ENCODE results near the gene YPEL4. TPM values are rescaled to one million over a fixed set of nuclear protein-coding genes. Genes with fewer than 3 reads are reported as not detected.
"Not testable (repeated sequence)": the region's sequence is repeated elsewhere in the genome, so short reads cannot be mapped to it uniquely, and the experiment has no call there.

Gene YPEL4
- total RNA-seq, 5 donors from 2014 or later (not counting 1 experiment from before 2014, with no cell fraction given): 1.8 to 13.5 (median 11.1) TPM

DNA sequence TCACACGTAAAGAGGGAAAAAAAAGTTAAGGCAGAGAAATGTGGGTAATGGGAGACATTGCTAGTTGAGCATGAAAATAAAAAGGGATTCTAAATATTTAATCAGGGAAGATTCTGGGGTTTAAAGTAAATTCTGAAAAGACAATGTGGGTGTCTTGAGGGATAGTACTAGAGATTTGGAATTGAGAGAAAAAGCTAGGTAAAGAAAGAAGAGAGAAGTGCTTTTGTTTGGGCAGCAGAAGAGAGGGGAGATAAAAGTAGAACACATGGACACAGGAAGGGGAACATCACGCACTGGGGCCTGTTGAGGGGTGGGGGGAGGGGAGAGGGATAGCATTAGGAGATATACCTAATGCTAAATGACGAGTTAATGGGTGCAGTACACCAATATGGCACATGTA, 3.5 kb upstream of the YPEL4 start:
- 83% methylated on average over 2 of the region's 3 CpGs for WGBS (ENCODE audit: insufficient coverage)
- Histone ChIP-seq H3K4me3 (ENCODE audit: control insufficient read depth in 1 of 2, extremely low read depth in 1 of 2, low read length in 1 of 2) (no peak overlapping the region), H3K4me1 (ENCODE audit: control insufficient read depth in 1 of 2, extremely low read depth in 1 of 2, insufficient read depth in 2 of 2, low read length in 2 of 2) (peaks cover 19 to 37% of the 10 kb centered on the region in 2 experiments), H3K27ac (ENCODE audit: low read length) (no peak overlapping the region), H3K36me3 (ENCODE audit: control insufficient read depth in 2 of 2, extremely low read depth in 1 of 2, insufficient read depth in 1 of 2, low read length in 1 of 2) (no peaks in the 10 kb centered on the region), H3K27me3 (replicated peaks in 1 of 2; ENCODE audit: control insufficient read depth in 2 of 2, extremely low read depth in 1 of 2, insufficient read depth in 2 of 2, low read length in 1 of 2) (peaks cover 7 to 17% of the 10 kb centered on the region in 2 experiments), H3K9me3 (no peaks in the 10 kb centered on the region)
- ChIA-PET CTCF (interaction anchor here in 1 of 2 donors (1.9 to 2.5 kb wide), 2 partner anchors 9 to 12 kb away, joined by 6 read pairs; no protein-coding TSS in a partner anchor), POLR2A (no interaction called here)
- ATAC-seq (replicated peaks in 1 of 4): no peak
- Mint-ChIP-seq H3K27me3 (peaks cover 4 to 13% of the 10 kb centered on the region in 2 donors), H3K36me3 (peaks cover under 1% of the 10 kb centered on the region), H3K4me1 (peaks cover 45 to 55% (median 46%) of the 10 kb centered on the region in 3 donors), H3K4me3 (peak overlapping the region in 1 of 3 donors; percentile 64), H3K27ac (peak overlapping the region; percentile 9 to 44), H3K9me3 (no peaks in the 10 kb centered on the region)
- DNase-seq: no peak

DNA sequence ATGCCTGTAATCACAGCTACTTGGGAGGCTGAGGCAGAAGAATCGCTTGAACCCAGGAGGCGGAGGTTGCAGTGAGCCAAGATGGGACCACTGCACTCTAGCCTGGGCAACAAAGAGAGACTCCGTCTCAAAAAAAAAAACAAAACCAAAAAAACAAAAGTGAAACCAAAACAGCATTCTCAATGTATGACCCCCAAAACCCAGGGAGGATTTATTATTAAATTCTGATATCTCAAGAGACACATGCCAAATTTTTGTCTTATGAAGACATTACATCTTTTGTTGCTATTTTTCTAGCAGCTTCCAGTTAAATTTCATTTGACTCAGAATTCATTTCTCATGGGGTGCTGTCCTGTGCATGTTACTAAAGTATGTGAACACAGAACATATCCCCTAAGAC, 3.0 kb upstream of the YPEL4 start:
- Histone ChIP-seq H3K27ac (ENCODE audit: low read length) (no peak overlapping the region), H3K36me3 (ENCODE audit: control insufficient read depth in 2 of 2, extremely low read depth in 1 of 2, insufficient read depth in 1 of 2, low read length in 1 of 2) (no peaks in the 10 kb centered on the region), H3K4me3 (ENCODE audit: control insufficient read depth in 1 of 2, extremely low read depth in 1 of 2, low read length in 1 of 2) (peak overlapping the region in 1 of 2 donors; percentile 14), H3K4me1 (ENCODE audit: control insufficient read depth in 1 of 2, extremely low read depth in 1 of 2, insufficient read depth in 2 of 2, low read length in 2 of 2) (peaks cover 20 to 38% of the 10 kb centered on the region in 2 experiments), H3K9me3 (no peaks in the 10 kb centered on the region), H3K27me3 (replicated peaks in 1 of 2; ENCODE audit: control insufficient read depth in 2 of 2, extremely low read depth in 1 of 2, insufficient read depth in 2 of 2, low read length in 1 of 2) (peaks cover 9 to 22% of the 10 kb centered on the region in 2 experiments)
- no CpG with 5 or more reads among the region's 3 CpGs for WGBS (ENCODE audit: insufficient coverage)
- CTCF ChIA-PET: interaction anchor here in 1 of 2 donors (1.0 to 1.9 kb wide), 3 partner anchors 9 to 307 kb away, joined by 3 to 6 read pairs (median 5); no protein-coding TSS in a partner anchor
- H3K27me3 Mint-ChIP-seq: peaks cover 9 to 18% of the 10 kb centered on the region in 2 donors
- H3K4me3 Mint-ChIP-seq: peak overlapping the region; percentile 59 to 64 (median 63)
- no peaks in the 10 kb centered on the region for H3K36me3 Mint-ChIP-seq
- H3K4me1 Mint-ChIP-seq: peaks cover 45 to 57% (median 47%) of the 10 kb centered on the region in 3 donors
- H3K27ac Mint-ChIP-seq: peak overlapping the region; percentile 39 to 55
- DNase-seq: no peak
- H3K9me3 Mint-ChIP-seq: no peaks in the 10 kb centered on the region
- POLR2A ChIA-PET: no interaction called here
- no peak for ATAC-seq (replicated peaks in 1 of 4)

DNA sequence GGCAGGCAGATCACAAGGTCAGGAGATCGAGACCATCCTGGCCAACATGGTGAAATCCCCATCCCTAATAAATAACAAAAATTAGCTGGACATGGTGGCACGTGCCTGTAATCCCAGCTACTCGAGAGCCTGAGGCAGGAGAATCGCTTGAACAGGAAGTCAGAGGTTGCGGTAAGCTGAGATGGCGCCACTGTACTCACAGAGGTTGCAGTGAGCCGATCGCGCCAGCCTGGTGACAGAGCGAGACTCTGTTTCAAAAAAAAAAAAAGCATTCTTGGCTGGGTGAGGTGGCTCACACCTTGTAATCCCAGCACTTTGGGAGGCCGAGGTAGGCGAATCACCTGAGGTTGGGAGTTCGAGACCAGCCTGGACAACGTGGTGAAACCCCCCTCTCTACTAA, 2.5 kb upstream of the YPEL4 start:
- peak in 16 of 35 experiments; percentile 25 to 53 (median 38) for DNase-seq
- H3K4me1 Mint-ChIP-seq: peaks cover 46 to 57% (median 47%) of the 10 kb centered on the region in 3 donors
- H3K36me3 ChIP-seq (ENCODE audit: control insufficient read depth in 2 of 2, extremely low read depth in 1 of 2, insufficient read depth in 1 of 2, low read length in 1 of 2); ATAC-seq (replicated peaks in 1 of 4); H3K9me3 ChIP-seq; POLR2A ChIA-PET; H3K27ac ChIP-seq (ENCODE audit: low read length); H3K9me3 Mint-ChIP-seq; H3K36me3 Mint-ChIP-seq: not testable (repeated sequence)
- peaks cover 13 to 22% of the 10 kb centered on the region in 2 donors for H3K27me3 Mint-ChIP-seq
- H3K4me3 Mint-ChIP-seq: peak overlapping the region; percentile 59 to 64 (median 63)
- CTCF ChIA-PET: interaction anchor here (1.0 to 1.3 kb wide), 4 partner anchors 11 to 307 kb away, joined by 3 to 6 read pairs (median 4); partner anchors contain the start of gene MED19 (in 1 of the 2)
- 83% methylated on average over 7 of the region's 14 CpGs for WGBS (ENCODE audit: insufficient coverage)
- peak overlapping the region; percentile 39 to 55 for H3K27ac Mint-ChIP-seq
- peaks cover 9 to 27% of the 10 kb centered on the region in 2 experiments for H3K27me3 ChIP-seq (replicated peaks in 1 of 2; ENCODE audit: control insufficient read depth in 2 of 2, extremely low read depth in 1 of 2, insufficient read depth in 2 of 2, low read length in 1 of 2)
- peak overlapping the region in 1 of 2 donors; percentile 14 for H3K4me3 ChIP-seq (ENCODE audit: control insufficient read depth in 1 of 2, extremely low read depth in 1 of 2, low read length in 1 of 2)
- H3K4me1 ChIP-seq (ENCODE audit: control insufficient read depth in 1 of 2, extremely low read depth in 1 of 2, insufficient read depth in 2 of 2, low read length in 2 of 2): peaks cover 21 to 39% of the 10 kb centered on the region in 2 experiments

- H3K36me3 Mint-ChIP-seq: no peaks in the 10 kb centered on the region
- peaks cover 9 to 35% of the 10 kb centered on the region in 2 experiments for H3K27me3 ChIP-seq (replicated peaks in 1 of 2; ENCODE audit: control insufficient read depth in 2 of 2, extremely low read depth in 1 of 2, insufficient read depth in 2 of 2, low read length in 1 of 2)
- H3K27me3 Mint-ChIP-seq: peaks cover 21 to 30% of the 10 kb centered on the region in 2 donors
- H3K27ac ChIP-seq (ENCODE audit: low read length): no peak overlapping the region
- DNase-seq (no peak), ATAC-seq (replicated peaks in 1 of 4) (no peak)
- peak overlapping the region in 1 of 2 donors; percentile 24 for H3K27ac Mint-ChIP-seq
- peaks cover 46 to 58% (median 47%) of the 10 kb centered on the region in 3 donors for H3K4me1 Mint-ChIP-seq
- peaks cover 26 to 39% of the 10 kb centered on the region in 2 experiments for H3K4me1 ChIP-seq (ENCODE audit: control insufficient read depth in 1 of 2, extremely low read depth in 1 of 2, insufficient read depth in 2 of 2, low read length in 2 of 2)
- ChIA-PET POLR2A (interaction anchor here in 1 of 2 donors (0.6 kb wide), 1 partner anchor 42 kb away, joined by 5 read pairs; no protein-coding TSS in a partner anchor), CTCF (interaction anchor here (1.0 to 1.3 kb wide), 3 partner anchors 10 to 61 kb away, joined by 3 to 6 read pairs (median 5); partner anchors contain the start of gene MED19 (in 1 of the 2))
- no peaks in the 10 kb centered on the region for H3K9me3 Mint-ChIP-seq
- 86% methylated on average over 7 of the region's 7 CpGs for WGBS (ENCODE audit: insufficient coverage)
- H3K4me3 Mint-ChIP-seq: no peak overlapping the region
- no peaks in the 10 kb centered on the region for H3K9me3 ChIP-seq
- H3K4me3 ChIP-seq (ENCODE audit: control insufficient read depth in 1 of 2, extremely low read depth in 1 of 2, low read length in 1 of 2): no peak overlapping the region
- H3K36me3 ChIP-seq (ENCODE audit: control insufficient read depth in 2 of 2, extremely low read depth in 1 of 2, insufficient read depth in 1 of 2, low read length in 1 of 2): no peaks in the 10 kb centered on the region
These were observed 1.7 kb upstream of the YPEL4 start for GRCh38 chr11:57651408-57651807.

- Mint-ChIP-seq H3K4me3 (peak overlapping the region in 1 of 3 donors; percentile 17), H3K36me3 (no peaks in the 10 kb centered on the region), H3K27me3 (peaks cover 28 to 37% of the 10 kb centered on the region in 2 donors), H3K9me3 (no peaks in the 10 kb centered on the region), H3K4me1 (peaks cover 47 to 64% (median 51%) of the 10 kb centered on the region in 3 donors), H3K27ac (no peak overlapping the region)
- 97% methylated on average over 4 of the region's 5 CpGs for WGBS (ENCODE audit: insufficient coverage)
- Histone ChIP-seq H3K27ac (ENCODE audit: low read length) (no peak overlapping the region), H3K36me3 (ENCODE audit: control insufficient read depth in 2 of 2, extremely low read depth in 1 of 2, insufficient read depth in 1 of 2, low read length in 1 of 2) (no peaks in the 10 kb centered on the region), H3K4me3 (ENCODE audit: control insufficient read depth in 1 of 2, extremely low read depth in 1 of 2, low read length in 1 of 2) (no peak overlapping the region), H3K4me1 (ENCODE audit: control insufficient read depth in 1 of 2, extremely low read depth in 1 of 2, insufficient read depth in 2 of 2, low read length in 2 of 2) (peaks cover 28 to 43% of the 10 kb centered on the region in 2 experiments), H3K9me3 (no peaks in the 10 kb centered on the region), H3K27me3 (replicated peaks in 1 of 2; ENCODE audit: control insufficient read depth in 2 of 2, extremely low read depth in 1 of 2, insufficient read depth in 2 of 2, low read length in 1 of 2) (peaks cover 9 to 42% of the 10 kb centered on the region in 2 experiments)
- DNase-seq (no peak), ATAC-seq (replicated peaks in 1 of 4) (no peak)
- CTCF ChIA-PET: no interaction called here
- POLR2A ChIA-PET: no interaction called here
These were observed 1.0 kb upstream of the YPEL4 start for GRCh38 chr11:57650739-57651090.

DNA sequence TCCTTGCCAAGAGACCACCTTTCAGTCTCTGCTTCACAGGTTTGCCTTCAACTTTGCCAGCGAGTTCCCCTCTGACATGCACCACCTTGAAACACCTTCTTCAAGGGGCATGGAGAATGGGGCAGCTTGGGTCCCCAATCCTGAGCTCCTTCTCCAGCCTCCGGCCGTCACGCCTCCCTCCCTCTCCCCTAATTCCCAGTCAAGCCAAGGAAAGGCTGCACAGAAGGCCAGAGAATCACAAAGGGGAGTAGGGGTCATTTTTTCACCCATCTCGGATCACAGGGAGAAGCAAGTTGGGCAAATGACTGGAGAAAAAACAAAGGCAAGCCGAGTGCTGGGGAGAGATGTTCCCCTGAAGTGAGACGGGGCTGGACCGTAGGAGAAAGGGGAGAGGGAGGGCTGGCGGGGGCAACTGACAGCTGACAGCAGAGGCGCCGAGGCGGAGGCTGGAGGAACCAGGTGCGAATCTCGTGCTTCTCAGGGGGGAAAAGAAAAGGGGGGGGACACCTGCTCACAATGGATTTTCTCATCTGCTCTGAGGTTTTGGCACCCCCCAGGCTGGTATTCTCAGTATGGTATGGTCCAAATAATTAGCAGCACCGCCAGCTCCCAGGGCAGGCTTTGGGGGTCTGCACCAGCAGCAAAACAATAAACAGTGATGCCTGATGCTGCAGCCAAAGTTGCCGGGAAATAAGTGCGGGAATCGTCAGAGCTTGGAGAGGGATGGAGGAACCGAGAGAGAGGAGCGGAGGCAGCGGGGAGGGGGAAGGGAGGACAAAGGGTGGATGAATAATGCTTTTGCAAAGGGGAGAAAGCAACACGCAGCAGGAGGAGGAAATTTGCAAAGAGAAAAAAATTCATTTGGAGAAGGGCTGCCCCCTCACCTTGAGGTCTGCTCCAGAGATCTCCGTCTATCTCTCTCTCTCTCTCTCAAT, 644 bp downstream of the YPEL4 start:
- Mint-ChIP-seq H3K27ac (peak overlapping the region; percentile 87 to 90), H3K4me1 (peaks cover 47 to 66% (median 56%) of the 10 kb centered on the region in 3 donors), H3K36me3 (no peaks in the 10 kb centered on the region), H3K27me3 (peaks cover 28 to 48% of the 10 kb centered on the region in 2 donors), H3K4me3 (peak overlapping the region; percentile 83 to 89 (median 87)), H3K9me3 (no peaks in the 10 kb centered on the region)
- H3K27me3 ChIP-seq (replicated peaks in 1 of 2; ENCODE audit: control insufficient read depth in 2 of 2, extremely low read depth in 1 of 2, insufficient read depth in 2 of 2, low read length in 1 of 2): peaks cover 9 to 55% of the 10 kb centered on the region in 2 experiments
- no peaks in the 10 kb centered on the region for H3K36me3 ChIP-seq (ENCODE audit: control insufficient read depth in 2 of 2, extremely low read depth in 1 of 2, insufficient read depth in 1 of 2, low read length in 1 of 2)
- H3K9me3 ChIP-seq: no peaks in the 10 kb centered on the region
- DNase-seq: peak in 5 of 35 experiments; percentile 20 to 52 (median 41)
- peak overlapping the region; percentile 39 to 80 for H3K4me3 ChIP-seq (ENCODE audit: control insufficient read depth in 1 of 2, extremely low read depth in 1 of 2, low read length in 1 of 2)
- 14% methylated on average over 13 of the region's 23 CpGs for WGBS (ENCODE audit: insufficient coverage)
- CTCF ChIA-PET: interaction anchor here (0.6 to 1.2 kb wide), 4 partner anchors 9 to 975 kb away, joined by 3 to 5 read pairs (median 4); partner anchors contain the start of genes CLP1 (in 1 of the 2) and UBE2L6 (in 1 of the 2)
- H3K27ac ChIP-seq (ENCODE audit: low read length): no peak overlapping the region
- POLR2A ChIA-PET: no interaction called here
- peaks cover 28 to 50% of the 10 kb centered on the region in 2 experiments for H3K4me1 ChIP-seq (ENCODE audit: control insufficient read depth in 1 of 2, extremely low read depth in 1 of 2, insufficient read depth in 2 of 2, low read length in 2 of 2)
- ATAC-seq (replicated peaks in 1 of 4): peak in 3 of 4 experiments; percentile 3 to 10 (median 7)
